HG03095 (cell line): Measurements from ENCODE around the gene CFB.
"Not testable (repeated sequence)": the region's sequence is repeated elsewhere in the genome, so short reads cannot be mapped to it uniquely, and the experiment has no call there.

Experiments used
- ATAC-seq: cut with Tn5 transposase; IDR thresholded peaks from one replicate; pipeline ENCODE4 v1.9.1; 2021; ENCODE audit warnings: moderate library complexity; ENCODE audit not compliant: unreplicated experiment

Gene CFB

DNA sequence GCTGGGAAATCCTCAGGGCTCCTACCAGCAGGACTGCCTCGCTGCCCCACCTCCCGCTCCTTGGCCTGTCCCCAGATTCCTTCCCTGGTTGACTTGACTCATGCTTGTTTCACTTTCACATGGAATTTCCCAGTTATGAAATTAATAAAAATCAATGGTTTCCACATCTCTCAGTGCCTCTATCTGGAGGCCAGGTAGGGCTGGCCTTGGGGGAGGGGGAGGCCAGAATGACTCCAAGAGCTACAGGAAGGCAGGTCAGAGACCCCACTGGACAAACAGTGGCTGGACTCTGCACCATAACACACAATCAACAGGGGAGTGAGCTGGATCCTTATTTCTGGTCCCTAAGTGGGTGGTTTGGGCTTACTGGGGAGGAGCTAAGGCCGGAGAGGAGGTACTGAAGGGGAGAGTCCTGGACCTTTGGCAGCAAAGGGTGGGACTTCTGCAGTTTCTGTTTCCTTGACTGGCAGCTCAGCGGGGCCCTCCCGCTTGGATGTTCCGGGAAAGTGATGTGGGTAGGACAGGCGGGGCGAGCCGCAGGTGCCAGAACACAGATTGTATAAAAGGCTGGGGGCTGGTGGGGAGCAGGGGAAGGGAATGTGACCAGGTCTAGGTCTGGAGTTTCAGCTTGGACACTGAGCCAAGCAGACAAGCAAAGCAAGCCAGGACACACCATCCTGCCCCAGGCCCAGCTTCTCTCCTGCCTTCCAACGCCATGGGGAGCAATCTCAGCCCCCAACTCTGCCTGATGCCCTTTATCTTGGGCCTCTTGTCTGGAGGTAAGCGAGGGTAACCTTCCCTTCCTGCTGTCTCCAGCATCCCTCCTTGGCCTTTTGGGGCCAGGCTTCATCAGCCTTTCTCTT, at the start of gene CFB:
TSS of gene CFB (plus strand) at position 589 of the 863 bp plus-strand sequence. CDS start at position 716, 127 bp downstream.
- ATAC-seq: no peak

DNA sequence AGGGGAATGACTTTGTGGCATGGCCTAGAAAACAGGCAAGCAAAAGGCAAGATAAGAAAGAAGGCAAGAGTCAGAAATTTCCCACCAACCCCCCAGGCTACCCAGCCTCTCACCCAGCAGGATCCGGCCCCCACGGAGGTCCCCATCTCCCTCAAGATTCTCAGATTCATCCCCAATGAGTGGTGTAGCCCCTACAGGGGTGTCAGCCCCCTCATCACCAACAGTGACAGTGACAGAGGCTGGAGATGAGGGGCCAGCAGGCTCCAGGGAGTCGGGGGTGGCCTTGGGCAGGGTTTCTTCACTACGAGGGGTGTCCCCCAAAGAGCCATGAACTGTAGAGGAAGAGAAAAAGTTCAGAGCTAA, 49.4 kb upstream of the CFB start:
- no peak for ATAC-seq

DNA sequence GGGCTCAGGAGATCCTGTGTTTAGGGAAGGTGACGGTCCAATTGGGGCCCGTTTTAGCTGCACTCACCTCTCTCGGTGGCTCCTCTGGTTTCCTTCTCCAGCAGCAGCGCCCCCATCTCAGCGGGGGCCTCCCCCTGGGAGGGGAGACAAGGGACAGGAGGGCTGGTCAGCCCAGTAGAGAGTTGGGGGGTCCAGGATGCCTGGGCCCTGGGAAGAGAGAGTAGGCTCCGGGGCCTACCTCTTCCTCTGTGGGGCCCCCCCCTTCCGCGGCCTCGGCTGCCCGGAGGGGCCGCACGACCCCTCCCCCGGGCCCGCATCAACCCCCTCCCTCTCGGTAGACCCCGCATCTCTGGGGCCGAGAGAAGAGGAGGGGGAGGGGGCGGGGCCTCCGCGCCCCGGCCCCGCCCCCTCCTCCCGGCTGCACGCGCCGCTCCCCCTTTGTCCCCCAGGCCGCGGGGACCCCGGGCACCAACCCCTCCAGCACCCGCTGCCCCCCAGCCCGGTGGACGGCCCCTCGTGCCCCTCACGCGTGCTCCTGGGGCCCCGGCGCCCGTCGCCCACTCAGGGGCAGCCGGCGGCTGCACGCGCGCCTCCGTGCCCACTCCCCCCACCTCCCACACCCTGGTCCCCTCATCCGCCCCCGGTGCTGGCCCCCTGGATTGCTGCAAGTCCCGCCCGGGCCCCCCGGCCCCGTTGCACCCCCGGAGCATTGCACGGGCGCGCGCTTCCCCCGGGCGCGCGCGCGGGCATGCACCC, 48.9 kb upstream of the CFB start:
- ATAC-seq: no peak

DNA sequence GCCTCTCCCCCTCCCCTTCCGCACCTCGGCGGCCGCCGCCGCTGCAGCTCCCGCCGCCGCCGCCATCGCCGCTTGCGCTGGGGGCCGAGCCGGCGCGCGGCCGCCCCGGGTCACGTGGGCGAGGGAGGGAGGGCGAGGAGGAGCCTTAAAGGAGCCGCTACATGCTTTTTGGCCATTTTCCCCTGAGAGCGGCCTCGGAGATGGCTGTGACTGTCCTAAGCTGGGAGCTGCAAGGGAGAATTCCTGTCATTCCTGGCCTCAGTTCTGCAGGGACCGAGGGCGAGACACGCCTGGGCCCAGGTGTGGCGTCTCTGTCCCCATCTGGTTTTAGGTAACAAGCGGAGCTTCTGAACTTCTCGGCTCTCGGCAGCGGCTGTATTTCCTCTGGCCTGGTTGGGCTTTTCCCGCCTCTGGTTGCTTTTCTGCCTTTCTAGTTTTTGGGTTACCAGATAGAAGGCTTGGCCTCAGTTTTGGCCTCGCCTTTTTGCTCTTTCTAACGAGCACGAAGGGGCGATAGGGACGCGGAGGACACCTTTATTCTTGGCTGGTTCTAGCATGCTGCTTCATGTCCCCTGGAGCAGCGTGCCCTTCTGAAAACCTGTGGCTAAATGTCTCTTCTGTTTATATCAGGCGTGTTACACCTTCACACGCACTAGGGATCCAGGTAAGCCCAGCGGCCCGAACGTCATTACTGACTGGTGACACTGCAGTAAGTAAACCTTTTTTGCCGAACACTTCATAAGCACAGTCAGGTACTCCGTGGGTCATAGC, 48.1 kb upstream of the CFB start, which contains the start of gene EHMT2:
TSS of gene EHMT2 (minus strand) at position 87 of the 771 bp plus-strand sequence. CDS start at position 66, 21 bp downstream.
- peak; percentile 51 for ATAC-seq

DNA sequence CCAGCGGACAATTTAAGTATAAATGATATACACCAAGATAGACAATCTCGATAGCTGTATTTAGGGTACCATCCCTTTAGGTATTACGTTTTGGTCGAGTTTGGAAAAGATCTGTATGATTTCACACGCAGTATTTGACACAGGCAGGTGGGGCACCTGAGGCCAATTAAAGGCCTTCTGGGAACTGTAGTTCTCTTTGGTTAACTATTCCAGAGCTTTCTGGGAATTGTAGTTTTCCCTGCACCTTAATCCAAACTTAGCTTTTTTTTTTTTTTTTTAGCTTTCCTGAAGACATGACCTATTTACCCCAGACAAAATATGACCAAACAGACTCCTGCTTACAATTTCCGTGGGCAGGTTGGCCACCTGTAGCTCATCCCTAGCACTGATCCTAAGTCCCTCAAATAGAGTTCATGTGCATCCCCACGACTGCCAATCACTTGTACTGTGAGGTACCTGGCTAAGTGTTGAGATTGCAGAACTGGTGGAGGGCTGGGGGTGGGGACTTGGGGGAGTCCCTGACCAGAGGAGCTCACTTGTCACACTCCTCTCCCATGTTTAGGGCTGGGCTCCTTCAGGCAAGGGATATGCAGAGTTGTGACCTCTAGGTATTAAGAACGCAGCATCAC, 47.4 kb upstream of the CFB start:
- no peak for ATAC-seq

DNA sequence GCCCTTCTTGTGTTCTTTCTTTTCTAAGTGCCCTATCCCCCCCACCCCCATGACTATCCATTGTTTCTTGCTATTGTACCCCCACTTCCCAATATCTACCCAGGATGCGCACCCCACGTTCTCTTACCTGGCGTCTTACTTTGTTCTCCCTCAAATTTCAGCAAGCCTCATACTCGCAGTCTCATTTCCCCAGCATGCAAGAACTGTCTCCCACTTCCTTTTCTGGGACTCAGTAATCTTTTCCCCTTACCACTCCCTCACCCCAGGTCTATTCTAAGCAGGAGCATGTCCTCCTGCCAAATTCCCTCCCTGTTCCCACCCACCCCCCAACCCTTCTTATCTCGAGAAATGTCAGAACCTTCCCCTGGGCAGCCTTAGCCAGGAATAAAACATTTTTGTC, 46.7 kb upstream of the CFB start:
- ATAC-seq: no peak

DNA sequence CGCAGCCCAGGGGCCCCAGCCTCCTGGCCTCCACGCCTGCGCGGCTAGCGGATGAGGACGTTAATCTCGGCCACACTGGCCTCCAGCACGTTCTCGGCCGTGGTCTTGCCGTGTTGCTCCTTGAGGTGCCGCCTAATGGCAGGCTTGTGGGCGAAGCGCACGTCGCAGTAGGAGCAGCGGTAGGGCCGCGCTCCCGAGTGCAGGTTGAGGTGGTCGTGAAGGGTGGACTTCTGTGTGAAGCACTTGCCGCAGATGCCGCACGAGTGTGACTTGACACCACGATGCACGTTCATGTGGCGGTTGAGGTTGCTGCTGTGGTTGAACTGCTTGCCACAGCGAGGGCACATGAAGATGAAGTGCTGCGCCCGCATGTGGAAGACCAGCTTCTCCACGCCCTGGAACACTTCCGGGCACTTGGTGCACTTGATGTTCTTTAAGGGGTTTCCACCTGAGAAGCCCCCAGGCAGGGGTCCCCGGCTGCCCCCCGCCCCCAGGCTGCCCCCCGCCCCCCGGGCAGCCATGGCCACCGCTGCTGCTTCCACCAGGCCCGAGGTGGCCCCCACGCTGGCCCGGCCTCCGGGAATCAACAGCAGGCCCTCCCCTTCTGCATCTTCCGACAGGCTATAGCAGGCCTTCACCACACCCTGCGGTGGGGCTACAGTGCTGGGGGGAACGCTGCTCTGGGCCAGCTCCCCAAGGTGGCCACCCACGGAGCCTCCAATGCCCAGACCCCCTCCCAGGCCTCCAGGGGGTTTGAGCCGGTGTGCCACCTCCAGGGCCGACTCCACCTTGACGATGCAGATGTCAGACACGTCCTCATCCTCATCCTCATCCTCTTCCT, 45.8 kb upstream of the CFB start:
- ATAC-seq: no peak

DNA sequence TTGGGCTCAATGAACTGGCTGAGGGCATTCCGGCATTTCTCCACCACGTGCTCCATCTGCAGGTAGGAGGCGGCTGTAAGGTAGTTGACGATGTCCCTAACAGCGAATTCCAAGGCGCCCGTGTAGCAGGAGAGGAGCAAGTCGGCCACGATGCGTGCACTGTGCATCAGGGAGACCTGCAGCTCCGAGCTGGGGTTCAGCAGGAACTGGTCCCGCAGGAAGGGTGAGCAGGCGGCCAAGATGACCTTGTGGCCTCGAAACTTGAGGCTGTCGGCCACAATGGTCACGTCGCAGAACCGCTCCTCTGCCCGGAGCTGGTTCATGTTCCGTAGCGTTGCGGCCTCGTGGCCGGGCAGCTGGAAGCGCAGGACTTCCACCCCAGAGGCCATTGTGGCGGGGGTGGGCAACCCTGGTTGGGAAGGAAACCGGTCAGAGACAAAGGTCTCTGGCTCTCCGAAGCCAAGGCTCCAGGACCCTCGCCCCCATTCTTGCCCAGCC, 44.9 kb upstream of the CFB start:
- ATAC-seq: no peak

DNA sequence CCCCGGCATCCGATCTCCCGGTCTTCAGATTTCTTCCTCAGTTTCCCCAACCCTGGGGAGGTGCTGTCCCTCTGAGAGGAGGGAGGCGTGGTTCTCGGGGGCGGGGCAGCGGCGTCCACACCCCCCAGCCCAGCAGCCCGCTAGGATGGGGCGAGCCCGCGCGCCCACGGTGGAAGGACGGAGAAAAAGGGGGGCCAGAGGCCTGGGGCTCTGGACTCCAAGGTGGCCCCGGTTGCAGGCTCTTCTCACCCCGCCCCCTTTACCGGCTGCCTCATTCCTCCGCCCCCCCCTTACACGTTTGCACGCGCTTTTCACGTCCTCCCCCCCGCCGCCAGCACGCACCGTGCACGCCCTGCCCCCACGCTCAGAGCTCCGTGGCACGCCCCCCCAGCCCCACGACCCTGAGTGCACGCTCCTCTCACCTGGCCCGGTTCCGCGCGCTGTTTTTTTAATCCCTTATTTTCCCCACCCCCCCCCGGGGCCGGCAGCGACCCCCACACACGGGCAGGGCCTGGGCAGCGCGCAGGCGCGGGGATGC, 44.4 kb upstream of the CFB start:
- ATAC-seq: no peak

DNA sequence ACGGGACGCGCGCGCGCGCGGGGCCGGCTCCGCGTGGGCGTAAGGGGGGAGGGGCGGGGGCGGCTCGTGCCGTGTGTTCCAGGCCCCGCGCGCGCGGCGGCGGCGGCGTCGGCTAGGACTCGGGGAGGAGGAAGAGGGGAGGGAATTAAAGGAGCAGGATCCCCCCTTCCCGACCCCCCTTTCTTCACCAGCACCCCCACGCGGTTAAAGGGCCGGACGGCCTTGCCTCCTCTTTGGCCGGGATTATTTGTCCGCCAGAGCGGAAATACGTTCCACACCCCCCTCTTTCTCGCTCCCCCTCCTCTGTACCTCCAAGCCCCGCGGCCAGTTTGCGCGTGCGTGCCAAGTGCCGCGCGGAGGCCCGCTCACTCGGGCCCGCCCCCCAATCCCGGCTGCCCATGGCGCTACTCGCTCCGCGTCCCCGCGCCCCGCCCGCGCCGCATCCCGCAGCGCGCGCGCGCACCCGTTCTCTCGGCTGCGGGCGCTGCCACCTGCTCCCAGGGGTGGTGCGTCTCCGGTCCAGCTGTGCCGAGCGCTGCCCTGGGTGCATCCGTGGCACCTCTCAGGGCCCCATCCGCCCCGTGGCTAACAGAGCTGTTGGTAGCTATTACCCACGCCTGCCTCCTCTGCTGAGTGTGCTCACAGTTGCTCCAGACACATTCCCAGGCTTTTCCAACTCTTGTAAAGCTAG, 43.8 kb upstream of the CFB start, which contains the start of gene ZBTB12:
TSS of gene ZBTB12 (minus strand) at position 134 of the 691 bp plus-strand sequence. CDS start 781 bp downstream, outside the sequence.
- ATAC-seq: no peak

DNA sequence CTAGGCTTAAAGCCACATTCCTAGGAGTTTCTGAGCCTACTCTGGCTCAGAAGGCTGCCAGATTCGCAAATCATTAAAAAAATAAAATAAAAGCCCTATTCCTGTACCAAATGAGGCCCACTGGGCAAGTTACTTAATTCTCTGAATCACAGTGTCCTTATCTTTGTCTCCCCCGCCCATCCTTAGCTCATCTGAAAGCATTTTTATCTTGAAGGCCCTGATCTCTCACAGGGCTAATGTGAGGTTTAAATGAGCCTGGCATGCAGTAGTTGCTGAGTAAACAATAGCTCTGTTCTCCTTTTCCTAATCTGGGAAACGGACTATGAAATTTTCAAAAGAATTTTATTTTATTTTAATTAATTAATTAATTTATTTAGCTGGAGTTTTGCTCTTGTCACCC, 41.9 kb upstream of the CFB start:
- ATAC-seq: no peak

DNA sequence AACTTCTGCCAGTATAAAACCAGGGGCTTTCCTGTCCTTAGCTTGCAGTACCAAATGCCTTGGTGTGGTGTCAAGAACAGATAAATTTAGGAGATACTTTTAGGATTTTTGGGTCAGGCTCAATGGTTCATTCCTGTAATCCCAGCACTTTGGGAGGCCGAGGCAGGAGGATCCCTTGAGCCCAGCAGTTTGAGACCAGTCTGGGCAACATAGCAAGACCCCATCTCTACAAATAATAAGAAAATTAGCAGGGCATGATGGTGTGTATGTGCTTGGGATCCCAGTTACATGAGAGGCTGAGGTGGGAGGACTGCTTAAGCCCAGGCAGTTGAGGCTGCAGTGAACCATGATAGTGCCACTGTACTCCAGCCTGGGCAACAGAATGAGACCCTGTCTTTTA, 40.9 kb upstream of the CFB start:
- ATAC-seq: no peak

DNA sequence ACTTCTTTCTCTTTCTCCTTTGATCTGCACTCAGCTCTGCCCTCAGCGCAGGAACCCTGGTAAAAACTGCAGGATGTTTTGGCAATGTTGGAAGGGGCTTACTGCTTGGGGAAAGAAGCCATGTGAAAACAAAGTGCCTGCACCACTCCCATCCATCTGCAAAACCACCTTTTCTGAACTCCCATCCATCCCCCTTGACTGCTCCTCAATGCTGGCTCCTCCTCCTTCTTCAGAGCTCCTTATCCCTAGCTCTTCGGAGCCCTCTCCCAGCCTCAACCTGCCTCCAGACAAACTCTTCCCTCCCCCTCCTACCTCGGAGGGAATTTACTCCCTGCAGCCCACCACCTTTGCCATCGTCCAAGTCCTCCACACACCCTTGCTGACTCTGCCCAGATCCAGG, 39.8 kb upstream of the CFB start:
- ATAC-seq: no peak

DNA sequence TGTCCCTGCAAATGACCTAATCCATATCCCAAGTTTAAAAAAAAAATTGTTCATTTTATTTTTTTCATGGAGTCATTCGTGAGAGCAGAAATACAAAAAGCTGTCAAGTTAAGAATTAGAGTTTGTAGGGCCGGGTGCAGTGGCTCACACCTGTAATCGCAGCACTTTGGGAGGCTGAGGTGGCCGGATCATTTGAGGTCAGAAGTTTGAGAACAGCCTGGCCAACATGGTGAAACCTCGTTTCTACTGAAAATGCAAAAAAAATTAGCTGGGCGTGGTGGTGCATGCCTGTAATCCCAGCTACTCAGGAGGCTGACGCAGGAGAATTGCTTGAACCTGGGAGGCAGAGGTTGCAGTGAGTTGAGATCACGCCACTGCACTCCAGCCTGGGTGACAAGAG, 39.2 kb upstream of the CFB start:
- ATAC-seq: not testable (repeated sequence)

DNA sequence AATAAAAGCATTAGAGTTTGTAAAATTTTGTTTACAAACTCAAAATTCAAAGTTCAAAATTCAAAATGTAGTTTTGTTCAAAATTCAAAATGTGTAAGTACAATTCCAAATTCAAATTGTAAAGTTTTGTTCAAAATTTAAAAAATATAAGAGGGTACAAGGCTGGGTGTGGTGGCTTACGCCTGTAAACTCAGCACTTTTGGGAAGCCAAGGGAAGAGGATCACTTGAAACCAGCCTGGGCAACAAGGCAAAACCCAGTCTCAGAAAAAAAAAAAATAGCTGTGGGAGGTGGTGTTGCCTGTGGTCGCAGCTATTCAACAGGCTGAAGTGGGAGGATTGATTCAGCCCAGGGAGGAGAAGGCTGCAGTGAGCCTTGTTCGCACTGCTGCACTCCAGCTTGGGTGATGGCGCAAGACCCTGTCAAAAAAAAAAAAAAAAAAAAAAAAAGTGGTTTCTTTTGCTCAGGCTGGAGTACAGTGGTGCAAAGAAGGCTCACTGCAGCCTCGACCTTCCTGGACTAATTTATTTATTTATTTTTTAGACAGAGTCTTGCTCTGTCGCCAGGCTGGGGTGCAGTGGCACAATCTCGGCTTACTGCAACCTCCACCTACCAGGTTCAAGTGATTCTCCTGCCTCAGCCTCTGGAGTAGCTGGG, 38.6 kb upstream of the CFB start:
- no peak for ATAC-seq

DNA sequence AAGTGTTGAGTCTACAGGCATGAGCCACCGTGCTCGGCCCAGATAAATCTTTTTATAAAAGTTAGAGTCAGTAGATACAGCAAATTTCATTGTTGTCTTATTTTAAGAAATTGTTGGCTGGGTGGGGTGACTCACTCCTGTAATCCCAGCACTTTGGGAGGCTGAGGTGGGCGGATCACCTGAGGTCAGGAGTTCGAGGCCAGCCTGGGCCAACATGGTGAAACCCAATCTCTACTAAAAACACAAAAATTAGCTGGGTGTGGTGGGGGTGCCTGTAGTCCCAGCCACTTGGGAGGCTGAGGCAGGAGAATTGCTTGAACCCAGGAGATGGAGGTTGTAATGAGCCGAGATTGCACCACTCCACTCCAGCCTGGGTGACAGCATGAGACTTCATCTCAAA, 37.6 kb upstream of the CFB start:
- not testable (repeated sequence) for ATAC-seq

DNA sequence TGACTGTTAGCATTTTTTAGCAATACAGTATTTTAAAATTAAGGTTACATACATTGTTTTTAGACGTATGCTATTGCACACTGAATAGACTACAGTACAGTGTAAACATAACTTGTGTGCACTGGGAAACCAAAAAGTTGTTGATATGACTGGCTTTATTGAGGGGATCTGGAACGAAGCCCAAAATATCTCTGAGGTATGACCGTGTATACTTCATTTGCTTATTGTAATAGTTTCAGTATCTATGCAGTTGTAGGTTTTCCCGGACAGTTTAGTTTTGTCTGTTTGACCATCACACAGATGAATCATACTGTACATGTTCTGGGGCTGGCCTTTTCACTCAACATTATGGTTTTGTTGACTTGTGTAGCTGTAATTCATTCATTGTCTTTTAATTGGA, 37.1 kb upstream of the CFB start:
- peak; percentile 69 for ATAC-seq

DNA sequence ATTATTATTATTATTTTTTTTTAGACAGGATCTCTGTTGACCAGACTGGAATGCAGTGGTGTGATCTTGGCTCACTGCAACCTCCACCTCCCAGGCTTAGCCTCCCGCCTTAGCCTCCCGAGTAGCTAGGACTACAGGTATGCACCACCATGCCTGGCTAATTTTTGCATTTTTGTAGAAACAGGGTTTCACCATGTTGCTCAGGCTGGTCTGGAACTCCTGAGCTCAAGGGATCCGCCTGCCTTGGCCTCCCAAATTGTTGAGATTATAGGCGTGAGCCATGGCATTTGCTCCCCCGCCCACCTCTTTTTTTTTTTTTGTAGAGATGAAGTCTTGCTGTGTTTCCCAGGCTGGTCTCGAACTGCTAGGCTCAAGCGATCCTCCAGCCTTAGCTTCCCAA, 36.6 kb upstream of the CFB start:
- not testable (repeated sequence) for ATAC-seq
